ENCODE data around the gene TUBB1.

Gene TUBB1

GRCh38 chr20:59042796-59043631 is 23.8 kb downstream of the TUBB1 start:
- TF ChIP-seq POLR2A (IDR thresholded peaks at IDR 0.05; ENCODE audit: low read length) = peak; percentile 34
- no peak for TF ChIP-seq GATA1 (IDR thresholded peaks at IDR 0.05; ENCODE audit: low read depth, low read length)
- DNase-seq = peak; percentile 96 to 98

GRCh38 chr20:59043698-59044097 is 24.5 kb downstream of the TUBB1 start:
- TF ChIP-seq GATA1 (IDR thresholded peaks at IDR 0.05; ENCODE audit: low read depth, low read length) (no peak), POLR2A (IDR thresholded peaks at IDR 0.05; ENCODE audit: low read length) (no peak)
- DNase-seq = peak in 1 of 2 experiments; percentile 20

DNA sequence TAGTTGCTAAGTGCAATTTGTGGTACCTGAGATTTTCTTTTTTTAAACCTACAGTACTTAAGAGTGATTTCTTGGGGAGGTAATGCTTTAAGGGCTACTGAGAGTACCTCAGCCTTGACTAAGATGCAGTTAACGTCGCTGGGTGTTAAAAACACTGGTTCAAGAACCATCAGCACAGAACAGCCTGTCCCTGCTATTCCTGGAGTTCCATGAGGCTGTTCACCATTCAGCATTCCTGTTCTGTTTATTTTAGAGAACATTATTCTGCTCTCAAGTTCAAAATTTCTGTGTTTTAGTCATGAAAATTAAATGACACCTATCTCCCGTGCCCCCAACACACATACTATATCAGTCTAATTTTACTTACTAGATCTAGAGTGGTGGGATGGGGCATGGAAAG is 25.1 kb downstream of the TUBB1 start:
- no peak for TF ChIP-seq GATA1 (IDR thresholded peaks at IDR 0.05; ENCODE audit: low read depth, low read length)
- no peak for TF ChIP-seq POLR2A (IDR thresholded peaks at IDR 0.05; ENCODE audit: low read length)
- no peak for DNase-seq

DNA sequence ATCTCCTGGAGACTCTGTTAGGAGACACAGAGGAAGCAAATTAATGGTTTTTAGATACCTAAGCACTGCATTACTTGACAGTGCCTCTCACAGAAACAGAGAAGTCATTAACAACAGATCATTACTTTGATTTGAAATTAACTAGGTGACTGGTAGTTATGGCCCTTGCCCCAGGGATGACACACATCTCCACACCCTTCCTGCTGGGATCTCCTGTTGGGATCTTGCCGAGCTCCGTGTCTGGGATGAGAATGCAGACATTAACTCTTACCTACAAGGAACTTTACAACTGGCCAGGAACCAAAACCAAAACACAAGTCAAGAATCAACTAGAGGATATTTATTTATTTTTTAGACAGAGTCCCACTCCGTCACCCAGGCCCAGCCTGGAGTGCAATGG is 25.6 kb downstream of the TUBB1 start:
- TF ChIP-seq GATA1 (IDR thresholded peaks at IDR 0.05; ENCODE audit: low read depth, low read length) = no peak
- no peak for TF ChIP-seq POLR2A (IDR thresholded peaks at IDR 0.05; ENCODE audit: low read length)
- no peak for DNase-seq

GRCh38 chr20:59046862-59047261 is 27.6 kb downstream of the TUBB1 start:
- DNase-seq = no peak
- no peak for TF ChIP-seq GATA1 (IDR thresholded peaks at IDR 0.05; ENCODE audit: low read depth, low read length)
- TF ChIP-seq POLR2A (IDR thresholded peaks at IDR 0.05; ENCODE audit: low read length) = no peak

DNA sequence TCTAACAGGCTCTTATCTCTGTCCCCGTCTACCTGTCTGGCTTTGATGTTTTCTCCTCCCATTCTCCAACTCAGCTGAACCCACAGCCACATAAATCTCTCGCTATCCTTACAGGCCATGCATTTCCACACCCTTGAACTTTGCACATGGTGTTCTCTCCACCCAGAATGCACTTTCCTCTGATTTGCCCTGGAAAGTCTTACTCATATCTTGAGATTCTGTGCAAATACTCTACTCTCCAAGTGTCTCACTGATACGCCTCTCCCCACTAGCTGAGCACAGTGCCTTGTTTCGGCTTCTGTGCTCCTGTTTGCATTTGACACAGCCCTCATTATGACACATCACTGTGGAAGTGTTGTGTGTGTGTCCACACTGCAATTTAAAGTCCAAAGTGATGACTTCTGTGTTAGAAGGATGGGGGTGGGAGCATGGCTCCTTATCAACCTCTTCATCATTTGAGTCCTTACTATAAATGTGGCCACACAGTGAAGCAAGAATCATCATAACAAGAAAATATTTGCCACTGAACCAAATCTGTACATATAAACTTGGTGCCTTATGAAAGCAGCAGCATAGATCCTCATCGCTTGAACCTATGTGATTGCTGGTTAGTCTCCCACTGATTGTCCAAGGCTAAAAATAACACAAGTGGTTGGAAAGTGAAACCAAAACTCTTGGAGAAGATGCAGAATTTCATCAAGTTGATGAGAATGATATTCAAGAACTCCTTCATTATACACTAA is 28.9 kb downstream of the TUBB1 start:
- TF ChIP-seq GATA1 (IDR thresholded peaks at IDR 0.05; ENCODE audit: low read depth, low read length) (no peak), POLR2A (IDR thresholded peaks at IDR 0.05; ENCODE audit: low read length) (no peak)
- DNase-seq = no peak

DNA sequence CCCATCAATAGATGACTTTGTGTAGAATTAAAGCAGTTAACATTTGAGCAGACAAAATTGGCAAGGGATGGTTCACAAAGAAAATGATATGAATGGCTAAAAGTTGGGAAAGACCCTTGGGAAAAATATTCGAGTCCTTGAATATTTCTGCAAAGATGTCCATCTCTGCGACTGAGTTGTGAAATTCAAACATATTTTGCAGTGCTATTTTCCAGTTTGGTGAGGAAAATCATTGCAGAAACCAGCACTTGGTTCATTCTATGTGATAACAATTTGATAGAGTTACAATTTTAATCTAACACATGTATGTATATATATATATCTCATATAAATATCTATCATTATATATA is 29.4 kb downstream of the TUBB1 start:
- DNase-seq = no peak
- TF ChIP-seq POLR2A (IDR thresholded peaks at IDR 0.05; ENCODE audit: low read length) (no peak), GATA1 (IDR thresholded peaks at IDR 0.05; ENCODE audit: low read depth, low read length) (no peak)

DNA sequence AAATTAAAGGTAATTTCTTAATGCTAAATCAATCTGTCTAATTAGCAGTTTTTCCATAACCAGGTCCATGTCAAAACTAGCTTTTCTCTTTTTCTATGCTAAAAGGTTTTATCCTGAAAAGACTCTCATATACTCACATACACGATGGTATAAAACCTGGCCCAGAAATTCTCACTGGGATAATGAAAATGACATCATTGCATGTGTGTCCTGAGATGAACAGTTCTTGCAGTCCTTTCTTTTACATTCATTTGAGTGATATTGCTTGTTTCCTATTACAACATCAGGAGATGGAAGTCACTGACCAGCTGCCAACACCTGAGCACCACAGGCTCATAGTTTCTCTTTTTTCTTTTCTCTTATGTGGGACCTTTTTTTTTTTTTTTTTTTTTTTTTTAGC is 31.2 kb downstream of the TUBB1 start:
- TF ChIP-seq POLR2A (IDR thresholded peaks at IDR 0.05; ENCODE audit: low read length) = no peak
- no peak for TF ChIP-seq GATA1 (IDR thresholded peaks at IDR 0.05; ENCODE audit: low read depth, low read length)
- DNase-seq = no peak

DNA sequence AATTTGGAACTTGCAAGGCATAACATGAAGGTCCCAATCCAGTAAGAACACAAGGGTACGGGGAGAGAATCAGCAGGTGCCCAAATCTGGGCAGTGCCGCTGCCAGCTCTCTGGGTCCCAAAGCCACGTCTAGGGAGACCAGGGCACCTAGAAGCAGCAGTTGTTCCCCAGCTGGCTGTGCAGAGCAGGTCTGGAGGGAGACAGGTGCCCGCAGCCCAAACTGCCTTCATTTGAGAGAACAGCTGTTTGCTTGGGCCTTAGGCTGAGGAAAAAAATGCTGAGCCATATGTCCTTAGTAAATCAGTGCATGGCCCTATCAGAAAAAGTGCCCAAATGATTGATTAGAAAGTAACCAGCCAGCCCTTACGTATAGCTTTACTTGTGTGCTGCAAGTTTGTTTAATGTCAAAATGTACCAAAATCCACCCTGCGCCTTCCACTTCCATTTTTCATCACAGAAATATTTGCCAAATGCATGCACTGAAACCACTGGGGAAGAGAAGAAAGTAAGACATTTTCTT is 32.5 kb downstream of the TUBB1 start:
- TF ChIP-seq GATA1 (IDR thresholded peaks at IDR 0.05; ENCODE audit: low read depth, low read length) = no peak
- TF ChIP-seq POLR2A (IDR thresholded peaks at IDR 0.05; ENCODE audit: low read length) = no peak
- DNase-seq = no peak

DNA sequence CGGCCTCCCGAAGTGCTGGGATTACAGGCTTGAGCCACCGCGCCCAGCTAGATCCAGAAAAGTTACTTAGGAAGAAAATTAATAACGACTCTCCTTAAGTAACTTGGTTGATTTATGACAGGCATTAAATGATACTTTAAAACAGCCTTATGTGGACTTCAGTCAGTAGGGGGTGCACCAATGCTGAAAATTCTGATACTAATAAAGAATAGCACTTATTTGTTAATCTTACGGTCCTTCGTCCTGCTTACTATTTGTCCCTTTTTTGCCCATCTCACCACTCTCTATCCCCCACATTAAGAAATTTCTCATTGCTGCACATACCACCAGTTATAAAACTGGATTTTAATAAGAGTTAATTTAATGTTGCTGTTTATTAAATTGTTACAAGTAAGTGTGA is 36.1 kb downstream of the TUBB1 start:
- TF ChIP-seq POLR2A (IDR thresholded peaks at IDR 0.05; ENCODE audit: low read length) (no peak), GATA1 (IDR thresholded peaks at IDR 0.05; ENCODE audit: low read depth, low read length) (no peak)
- DNase-seq = peak; percentile 11 to 23

GRCh38 chr20:59062081-59062480 is 42.9 kb downstream of the TUBB1 start:
- no peak for DNase-seq
- TF ChIP-seq POLR2A (IDR thresholded peaks at IDR 0.05; ENCODE audit: low read length) (no peak), GATA1 (IDR thresholded peaks at IDR 0.05; ENCODE audit: low read depth, low read length) (no peak)

GRCh38 chr20:59063358-59064213 is 44.4 kb downstream of the TUBB1 start:
- TF ChIP-seq POLR2A (IDR thresholded peaks at IDR 0.05; ENCODE audit: low read length) (no peak), GATA1 (IDR thresholded peaks at IDR 0.05; ENCODE audit: low read depth, low read length) (no peak)
- DNase-seq = no peak

- TF ChIP-seq GATA1 (IDR thresholded peaks at IDR 0.05; ENCODE audit: low read depth, low read length) = no peak
- TF ChIP-seq POLR2A (IDR thresholded peaks at IDR 0.05; ENCODE audit: low read length) = no peak
- no peak for DNase-seq
These were observed 45.0 kb downstream of the TUBB1 start for GRCh38 chr20:59064214-59064722.
